ENCODE measurements around the gene CCSER1.

DNA sequence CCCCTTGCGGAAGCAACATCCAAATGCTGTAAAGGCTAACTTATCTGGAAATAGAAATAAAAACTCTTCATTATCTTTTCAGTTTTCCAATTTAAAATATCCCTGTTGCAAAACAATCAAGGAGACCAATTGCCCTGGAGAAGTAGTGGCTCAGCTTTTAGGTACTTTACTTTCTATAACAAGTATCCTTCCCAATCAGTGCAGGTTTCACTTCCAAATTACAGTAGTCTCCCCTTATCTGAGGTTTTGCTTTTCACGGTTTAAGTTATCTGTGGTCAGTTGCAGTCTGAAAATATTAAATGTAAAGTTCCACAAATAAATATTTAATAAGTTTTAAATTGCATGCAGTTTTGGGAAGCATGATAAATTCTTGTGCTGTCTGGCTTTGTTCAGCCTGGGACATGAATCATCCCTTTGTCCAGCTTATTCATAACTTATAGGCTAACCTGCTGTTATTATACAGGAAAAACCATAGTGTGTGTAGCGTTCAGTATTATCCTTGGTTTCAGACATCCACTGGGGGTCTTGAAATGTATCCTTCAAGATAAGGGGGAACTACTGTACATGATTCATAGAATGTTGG, 1203.5 kb downstream of the CCSER1 start:
- TF ChIP-seq, protein P1, sequence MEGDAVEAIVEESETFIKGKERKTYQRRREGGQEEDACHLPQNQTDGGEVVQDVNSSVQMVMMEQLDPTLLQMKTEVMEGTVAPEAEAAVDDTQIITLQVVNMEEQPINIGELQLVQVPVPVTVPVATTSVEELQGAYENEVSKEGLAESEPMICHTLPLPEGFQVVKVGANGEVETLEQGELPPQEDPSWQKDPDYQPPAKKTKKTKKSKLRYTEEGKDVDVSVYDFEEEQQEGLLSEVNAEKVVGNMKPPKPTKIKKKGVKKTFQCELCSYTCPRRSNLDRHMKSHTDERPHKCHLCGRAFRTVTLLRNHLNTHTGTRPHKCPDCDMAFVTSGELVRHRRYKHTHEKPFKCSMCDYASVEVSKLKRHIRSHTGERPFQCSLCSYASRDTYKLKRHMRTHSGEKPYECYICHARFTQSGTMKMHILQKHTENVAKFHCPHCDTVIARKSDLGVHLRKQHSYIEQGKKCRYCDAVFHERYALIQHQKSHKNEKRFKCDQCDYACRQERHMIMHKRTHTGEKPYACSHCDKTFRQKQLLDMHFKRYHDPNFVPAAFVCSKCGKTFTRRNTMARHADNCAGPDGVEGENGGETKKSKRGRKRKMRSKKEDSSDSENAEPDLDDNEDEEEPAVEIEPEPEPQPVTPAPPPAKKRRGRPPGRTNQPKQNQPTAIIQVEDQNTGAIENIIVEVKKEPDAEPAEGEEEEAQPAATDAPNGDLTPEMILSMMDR (conservative IDR thresholded peaks at IDR 0.05; ENCODE audit: low read length): no peak
- TF ChIP-seq EZH2phosphoT487 (IDR thresholded peaks at IDR 0.05; ENCODE audit: borderline replicate concordance, low read depth, low read length): no peak
